ENCODE results near the gene WDR20.

DNA sequence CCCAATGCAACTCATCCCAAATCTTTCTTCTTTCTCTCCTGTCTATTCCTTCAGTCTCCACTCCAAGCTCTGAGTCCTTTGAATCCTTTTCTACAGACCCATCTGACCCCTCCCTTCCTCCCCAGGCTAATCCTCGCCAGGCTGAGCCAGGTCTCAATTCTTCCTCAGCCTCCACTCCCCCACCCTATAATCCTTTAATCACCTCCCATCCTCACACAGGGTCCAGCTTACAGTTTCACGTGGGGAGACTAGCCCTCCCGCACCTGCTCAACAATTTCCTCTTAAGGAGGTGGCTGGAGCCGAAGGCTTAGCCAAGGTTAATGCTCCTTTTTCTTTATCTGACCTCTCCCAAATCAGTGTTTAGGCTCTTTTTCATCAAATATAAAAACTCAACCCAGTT is 101.5 kb downstream of the WDR20 start:
- TF ChIP-seq, protein P1, sequence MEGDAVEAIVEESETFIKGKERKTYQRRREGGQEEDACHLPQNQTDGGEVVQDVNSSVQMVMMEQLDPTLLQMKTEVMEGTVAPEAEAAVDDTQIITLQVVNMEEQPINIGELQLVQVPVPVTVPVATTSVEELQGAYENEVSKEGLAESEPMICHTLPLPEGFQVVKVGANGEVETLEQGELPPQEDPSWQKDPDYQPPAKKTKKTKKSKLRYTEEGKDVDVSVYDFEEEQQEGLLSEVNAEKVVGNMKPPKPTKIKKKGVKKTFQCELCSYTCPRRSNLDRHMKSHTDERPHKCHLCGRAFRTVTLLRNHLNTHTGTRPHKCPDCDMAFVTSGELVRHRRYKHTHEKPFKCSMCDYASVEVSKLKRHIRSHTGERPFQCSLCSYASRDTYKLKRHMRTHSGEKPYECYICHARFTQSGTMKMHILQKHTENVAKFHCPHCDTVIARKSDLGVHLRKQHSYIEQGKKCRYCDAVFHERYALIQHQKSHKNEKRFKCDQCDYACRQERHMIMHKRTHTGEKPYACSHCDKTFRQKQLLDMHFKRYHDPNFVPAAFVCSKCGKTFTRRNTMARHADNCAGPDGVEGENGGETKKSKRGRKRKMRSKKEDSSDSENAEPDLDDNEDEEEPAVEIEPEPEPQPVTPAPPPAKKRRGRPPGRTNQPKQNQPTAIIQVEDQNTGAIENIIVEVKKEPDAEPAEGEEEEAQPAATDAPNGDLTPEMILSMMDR (IDR thresholded peaks at IDR 0.05), result no peak
- TF ChIP-seq POLR2A (IDR thresholded peaks at IDR 0.05), result no peak

Data from sigmoid colon (tissue), 3 donors.